GM20431 (cell line): ENCODE measurements around the gene PAFAH1B2.
"Not testable (repeated sequence)": the region's sequence is repeated elsewhere in the genome, so short reads cannot be mapped to it uniquely, and the experiment has no call there.

Source experiments
- in situ Hi-C: fragments of 300-500 bp; cut with MseI, MboI; formaldehyde crosslinking; loops from one replicate; pipeline ENCODE4 v1.15.0; 2020; ENCODE audit warnings: low sequenced_read_pairs; ENCODE audit not compliant: unreplicated experiment

The PAFAH1B2 gene

DNA sequence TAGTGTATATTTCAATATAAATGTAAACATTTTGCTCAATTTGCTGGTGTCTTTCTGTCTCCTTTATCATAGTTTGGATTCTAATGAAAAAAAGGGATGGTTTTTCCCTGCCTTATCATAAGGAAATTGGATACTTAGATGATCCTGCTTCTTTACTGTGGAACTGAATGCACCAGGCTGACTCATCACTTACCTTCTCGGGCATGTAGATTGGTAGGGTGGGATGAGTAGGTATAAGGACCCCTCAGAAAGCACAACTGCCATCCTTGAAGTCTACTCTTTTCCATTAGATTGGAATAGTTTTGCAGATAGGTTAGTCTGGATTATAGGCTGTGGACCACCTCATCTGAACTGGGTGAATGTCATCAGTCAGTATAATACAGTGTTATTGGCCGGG, 26.9 kb downstream of the PAFAH1B2 start:
- in situ Hi-C loops, result no loop called here

GRCh38 chr11:117171404-117172061, 27.4 kb downstream of the PAFAH1B2 start:
- in situ Hi-C loops, result no loop called here

GRCh38 chr11:117172724-117173421, 28.8 kb downstream of the PAFAH1B2 start:
- in situ Hi-C loops, result no loop called here

DNA sequence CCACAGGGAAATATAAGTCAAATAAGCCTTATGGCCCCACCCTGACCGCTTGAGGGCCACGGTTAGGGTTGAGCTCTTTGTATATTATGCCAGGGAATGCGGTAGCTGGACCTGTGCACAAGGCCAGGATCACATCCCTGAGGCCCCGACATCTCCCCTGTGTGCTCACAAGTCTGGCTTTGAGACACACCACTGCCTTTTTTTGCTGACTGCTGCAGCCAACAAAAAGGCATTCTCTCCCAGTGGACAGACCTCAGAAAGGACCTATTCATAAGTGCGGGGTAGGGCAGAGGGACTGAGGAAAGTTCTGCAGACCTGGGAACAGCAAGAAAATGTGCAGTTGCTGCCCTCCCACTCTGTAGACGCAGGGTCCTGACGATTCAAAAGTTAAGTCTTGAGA, 31.0 kb downstream of the PAFAH1B2 start:
- in situ Hi-C loops, result no loop called here

- in situ Hi-C loops, result no loop called here
Measured at GRCh38 chr11:117175781-117176180, 31.7 kb downstream of the PAFAH1B2 start.

DNA sequence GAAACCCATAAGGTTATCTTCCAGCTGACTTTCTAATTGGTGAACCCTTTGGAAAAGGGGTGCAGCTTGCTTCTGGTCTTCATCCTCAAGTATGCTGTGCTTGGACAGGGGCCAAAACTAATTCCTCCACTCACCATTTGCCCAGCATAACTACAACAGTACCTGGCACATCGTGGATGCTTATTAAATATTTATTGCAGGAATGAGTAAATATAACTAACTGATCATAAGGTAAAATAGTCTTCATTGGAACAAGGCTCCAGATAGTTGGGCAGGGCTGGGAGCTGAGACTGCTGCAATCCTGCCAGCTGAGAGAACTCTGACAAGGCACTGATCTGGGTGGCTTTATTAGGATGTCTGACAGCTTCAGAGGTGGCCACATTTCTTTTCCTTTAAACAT, 32.1 kb downstream of the PAFAH1B2 start:
- in situ Hi-C loops, result no loop called here

GRCh38 chr11:117177534-117178209, 33.6 kb downstream of the PAFAH1B2 start:
- in situ Hi-C loops, result no loop called here

GRCh38 chr11:117178210-117179034, 34.3 kb downstream of the PAFAH1B2 start, which contains the start of gene SIDT2:
SIDT2 (plus strand) TSS chr11:117178743; CDS start chr11:117179264, 521 bp downstream.
- in situ Hi-C loops, result no loop called here

DNA sequence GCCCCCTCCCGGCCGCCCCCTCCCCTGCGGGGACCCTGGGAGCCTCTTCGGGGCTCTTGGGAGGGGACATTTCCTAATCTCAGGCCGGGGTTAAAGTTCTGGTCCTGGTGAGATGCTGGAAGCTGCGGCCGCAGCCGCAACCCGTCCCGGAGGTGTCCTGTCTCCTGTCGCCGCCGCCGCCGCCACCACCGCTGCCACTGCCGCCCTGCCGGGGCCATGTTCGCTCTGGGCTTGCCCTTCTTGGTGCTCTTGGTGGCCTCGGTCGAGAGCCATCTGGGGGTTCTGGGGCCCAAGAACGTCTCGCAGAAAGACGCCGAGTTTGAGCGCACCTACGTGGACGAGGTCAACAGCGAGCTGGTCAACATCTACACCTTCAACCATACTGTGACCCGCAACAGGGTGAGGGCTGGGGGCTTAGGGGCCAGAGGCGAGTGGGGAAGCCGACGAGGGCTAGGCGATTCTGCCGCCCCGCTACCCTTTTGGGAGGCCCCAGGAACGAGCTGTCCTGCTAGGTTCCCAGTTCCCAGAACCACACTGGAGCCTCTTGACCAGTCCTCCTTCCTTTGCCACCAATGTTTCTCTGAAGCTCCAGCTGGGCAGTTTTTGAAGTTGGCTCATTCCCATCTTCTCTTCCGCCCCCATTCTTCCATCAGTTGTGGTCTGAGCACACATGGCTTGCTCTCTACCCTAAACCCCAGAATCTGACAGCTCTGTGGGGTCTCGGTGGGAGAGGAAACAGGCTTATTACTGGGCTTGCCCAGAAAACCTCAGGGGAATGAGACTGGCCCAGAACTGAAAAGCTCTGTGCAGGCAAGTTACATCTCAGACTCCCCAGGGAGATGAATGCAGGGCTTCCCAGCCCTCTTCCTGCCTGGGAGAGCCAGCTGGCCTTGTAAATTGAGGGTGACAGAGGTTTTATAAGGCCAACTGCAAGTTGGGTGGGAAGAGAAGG, 35.2 kb downstream of the PAFAH1B2 start:
- in situ Hi-C loops, result no loop called here

- in situ Hi-C loops, result no loop called here
Measured at GRCh38 chr11:117180020-117180419, 35.9 kb downstream of the PAFAH1B2 start.

DNA sequence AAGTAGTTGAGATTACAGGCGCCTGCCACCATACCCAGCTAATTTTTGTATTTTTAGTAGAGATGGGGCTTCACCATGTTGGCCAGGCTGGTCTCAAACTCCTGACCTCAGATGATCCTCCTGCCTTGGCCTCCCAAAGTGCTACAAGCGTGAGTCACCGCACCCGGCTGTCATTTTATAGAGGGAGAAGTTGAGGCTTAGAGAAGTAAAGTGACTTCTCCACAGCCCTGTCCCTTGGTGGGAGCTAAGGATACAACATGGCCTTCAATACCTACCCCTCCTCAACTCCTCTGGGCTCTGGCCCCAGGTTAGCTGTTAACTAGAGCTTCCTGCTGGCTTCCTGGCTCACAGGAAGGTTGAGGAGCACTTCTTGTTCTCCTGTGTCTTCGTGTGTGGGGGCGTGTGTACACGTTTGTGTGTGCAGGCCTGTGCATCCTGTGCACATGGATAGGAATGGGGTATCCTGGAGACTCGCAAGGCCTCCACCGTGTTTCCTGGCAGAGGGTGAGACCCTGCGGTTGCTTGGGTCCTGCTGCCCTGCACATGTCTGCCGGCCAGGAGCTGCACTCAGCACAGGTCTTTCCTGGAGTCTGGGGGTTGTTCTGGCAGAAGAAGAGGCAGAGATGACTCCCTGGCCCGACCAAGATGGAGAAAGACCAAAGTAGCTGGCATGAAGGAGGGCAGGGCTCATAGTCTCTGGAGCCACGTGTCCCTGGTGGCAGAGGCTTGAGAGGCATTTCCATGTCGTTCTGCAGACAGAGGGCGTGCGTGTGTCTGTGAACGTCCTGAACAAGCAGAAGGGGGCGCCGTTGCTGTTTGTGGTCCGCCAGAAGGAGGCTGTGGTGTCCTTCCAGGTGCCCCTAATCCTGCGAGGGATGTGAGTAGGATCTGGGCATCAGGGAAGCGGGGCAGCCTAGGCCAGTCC, 36.8 kb downstream of the PAFAH1B2 start:
- in situ Hi-C loops, result no loop called here

DNA sequence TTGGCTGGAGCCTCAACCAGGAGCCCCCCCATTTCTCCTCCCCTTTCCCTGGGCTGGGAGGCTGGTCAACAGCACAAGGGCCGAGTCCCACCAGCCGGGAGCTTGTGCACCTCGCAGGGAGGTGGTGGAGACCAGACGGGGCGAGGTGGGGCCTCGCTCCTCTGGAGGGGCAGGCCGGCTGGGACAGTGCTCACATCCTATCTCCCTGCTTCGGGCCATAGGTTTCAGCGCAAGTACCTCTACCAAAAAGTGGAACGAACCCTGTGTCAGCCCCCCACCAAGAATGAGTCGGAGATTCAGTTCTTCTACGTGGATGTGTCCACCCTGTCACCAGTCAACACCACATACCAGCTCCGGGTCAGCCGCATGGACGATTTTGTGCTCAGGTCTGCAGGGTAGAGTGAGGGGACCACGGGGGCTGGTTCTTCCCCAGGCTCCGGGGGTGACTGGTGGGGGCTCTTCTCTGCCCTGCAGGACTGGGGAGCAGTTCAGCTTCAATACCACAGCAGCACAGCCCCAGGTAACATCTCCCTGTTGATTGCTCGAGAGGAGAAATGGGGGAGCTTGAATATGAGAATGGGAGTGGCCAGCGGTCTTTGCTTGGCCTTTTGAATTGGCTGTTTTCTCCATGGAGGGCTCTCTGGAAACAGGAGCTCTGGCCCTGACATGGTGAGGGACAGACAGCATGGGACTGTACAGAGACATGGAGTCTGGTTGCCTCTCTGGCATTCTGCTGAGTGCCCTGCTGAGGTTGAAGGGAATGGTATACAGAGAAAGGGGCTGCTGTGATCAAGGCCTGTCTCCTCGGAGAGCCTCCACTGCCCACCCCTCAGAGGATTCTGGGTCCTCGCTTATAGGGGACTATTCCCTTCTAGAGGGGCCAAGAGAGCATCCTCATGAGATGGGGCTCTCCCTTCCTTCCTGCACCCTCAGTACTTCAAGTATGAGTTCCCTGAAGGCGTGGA, 37.8 kb downstream of the PAFAH1B2 start:
- in situ Hi-C loops, result no loop called here

DNA sequence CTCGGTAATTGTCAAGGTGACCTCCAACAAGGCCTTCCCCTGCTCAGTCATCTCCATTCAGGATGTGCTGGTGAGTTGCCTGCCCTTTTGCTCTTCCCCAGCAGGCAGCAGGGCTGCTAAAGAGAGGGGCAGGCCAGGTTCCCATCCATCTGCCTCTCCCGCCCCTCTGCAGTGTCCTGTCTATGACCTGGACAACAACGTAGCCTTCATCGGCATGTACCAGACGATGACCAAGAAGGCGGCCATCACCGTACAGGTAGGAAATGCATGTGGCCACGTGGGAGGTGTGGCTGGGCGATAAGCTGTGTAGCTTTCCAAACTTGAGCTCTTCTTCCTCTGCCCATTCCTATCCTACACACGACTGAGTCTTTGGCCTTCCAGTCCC, 38.5 kb downstream of the PAFAH1B2 start:
- in situ Hi-C loops, result no loop called here

- in situ Hi-C loops, result not testable (repeated sequence)
Measured at GRCh38 chr11:117183178-117183577, 39.1 kb downstream of the PAFAH1B2 start.

DNA sequence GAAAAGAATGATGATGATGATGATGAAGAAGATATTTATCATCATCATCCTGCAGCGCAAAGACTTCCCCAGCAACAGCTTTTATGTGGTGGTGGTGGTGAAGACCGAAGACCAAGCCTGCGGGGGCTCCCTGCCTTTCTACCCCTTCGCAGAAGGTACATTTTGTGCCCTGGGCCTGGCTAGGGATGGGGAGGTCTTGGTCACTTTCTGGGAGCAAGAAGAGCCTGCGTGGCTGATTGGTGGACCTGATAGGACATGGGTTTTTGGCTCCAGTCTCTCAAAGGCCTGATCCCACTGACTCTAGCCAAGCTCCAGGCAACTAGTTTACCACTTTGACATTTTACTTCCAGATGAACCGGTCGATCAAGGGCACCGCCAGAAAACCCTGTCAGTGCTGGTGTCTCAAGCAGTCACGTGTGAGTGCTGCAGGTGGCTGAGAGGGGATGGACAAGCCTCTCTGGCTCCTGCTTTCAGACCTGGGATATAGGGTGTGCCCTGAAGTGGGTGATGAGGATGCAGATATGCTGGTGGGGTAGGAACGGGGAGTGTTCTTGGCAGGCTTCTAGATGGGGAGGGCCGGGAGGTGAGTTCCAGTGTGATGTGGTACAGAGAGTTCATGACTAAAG, 39.8 kb downstream of the PAFAH1B2 start:
- in situ Hi-C loops, result no loop called here

GRCh38 chr11:117185736-117186430, 41.8 kb downstream of the PAFAH1B2 start:
- in situ Hi-C loops, result no loop called here
